ENCODE data around the gene PLA2G3. TPM values are rescaled to one million over a fixed set of nuclear protein-coding genes. Genes with fewer than 3 reads are reported as not detected.
"Not testable (repeated sequence)": the region's sequence is repeated elsewhere in the genome, so short reads cannot be mapped to it uniquely, and the experiment has no call there.

Gene PLA2G3
- total and polyA plus RNA-seq, 2 donors (not counting 3 experiments of a cell fraction or from before 2014, with no cell fraction given) = 0.75 to 0.84 TPM

GRCh38 chr22:31097941-31098631, 42.2 kb downstream of the PLA2G3 start:
- DNase-seq (ENCODE audit: low read depth, low spot score) (no peak), FAIRE-seq (no peak)
- Histone ChIP-seq H3K9ac (replicated peaks; ENCODE audit: extremely low read depth, insufficient read depth, low read length) (no peak overlapping the region), H3K27ac (ENCODE audit: insufficient read depth, low read depth, low read length) (no peak overlapping the region), H3K4me1 (ENCODE audit: control insufficient read depth, extremely low read depth, insufficient read depth, low read length) (no peaks in the 10 kb centered on the region), H3K79me2 (ENCODE audit: control insufficient read depth, insufficient read depth, low read length) (no peaks in the 10 kb centered on the region), H3K9me1 (replicated peaks; ENCODE audit: control insufficient read depth, extremely low read depth, insufficient read depth, low read length) (no peaks in the 10 kb centered on the region), H3K36me3 (ENCODE audit: control insufficient read depth in 2 of 2, extremely low read depth in 1 of 2, insufficient read depth in 2 of 2, low read length in 2 of 2) (peaks cover 26 to 76% of the 10 kb centered on the region in 2 experiments), H3K27me3 (ENCODE audit: control insufficient read depth in 2 of 2, insufficient read depth in 2 of 2, low read length in 2 of 2) (no peaks in the 10 kb centered on the region), H3K4me2 (ENCODE audit: insufficient read depth, low read length) (no peak overlapping the region), H3K9me3 (replicated peaks; ENCODE audit: control insufficient read depth, insufficient read depth, low read length) (no peaks in the 10 kb centered on the region), H2AFZ (ENCODE audit: low read depth, low read length) (no peak overlapping the region), H4K20me1 (replicated peaks; ENCODE audit: control insufficient read depth, extremely low read depth, insufficient read depth, low read length) (no peaks in the 10 kb centered on the region), H3K4me3 (replicated peaks in 1 of 3; ENCODE audit: insufficient read depth in 1 of 3, low read depth in 1 of 3, low read length in 3 of 3) (no peak overlapping the region)
- TF ChIP-seq FOS (IDR thresholded peaks at IDR 0.05; ENCODE audit: borderline replicate concordance, insufficient read depth, low read length) (no peak), POLR2A (IDR thresholded peaks at IDR 0.05; ENCODE audit: low read depth, low read length) (no peak), POLR2AphosphoS5 (IDR thresholded peaks at IDR 0.05; ENCODE audit: insufficient read depth, low read depth, low read length) (no peak), GATA2 (IDR thresholded peaks at IDR 0.05; ENCODE audit: insufficient read depth, insufficient read length, low read depth, low read length) (no peak), JUN (IDR thresholded peaks at IDR 0.05; ENCODE audit: borderline replicate concordance, insufficient read depth, insufficient read length, low read depth) (no peak), MYC (IDR thresholded peaks at IDR 0.05; ENCODE audit: low read depth, low read length) (no peak), CTCF (IDR thresholded peaks at IDR 0.05; ENCODE audit: extremely low read depth in 1 of 2, insufficient read depth in 1 of 2, low read depth in 1 of 2, low read length in 2 of 2) (no peak), EZH2 (IDR thresholded peaks at IDR 0.05; ENCODE audit: borderline replicate concordance, low read depth, low read length, severe bottlenecking) (no peak)
- TF ChIP-seq, protein P1, sequence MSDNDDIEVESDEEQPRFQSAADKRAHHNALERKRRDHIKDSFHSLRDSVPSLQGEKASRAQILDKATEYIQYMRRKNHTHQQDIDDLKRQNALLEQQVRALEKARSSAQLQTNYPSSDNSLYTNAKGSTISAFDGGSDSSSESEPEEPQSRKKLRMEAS (IDR thresholded peaks at IDR 0.05; ENCODE audit: insufficient read depth, insufficient read length) = no peak
- CTCF ChIA-PET = interaction anchor here (0.6 to 1.2 kb wide), 3 partner anchors 9 to 132 kb away, joined by 3 to 5 read pairs (median 4); partner anchors contain the start of gene SELENOM
- POLR2A ChIA-PET = no interaction called here
- dilution Hi-C loops (cut with MboI; ENCODE audit: extremely low pct_ligation_motif_present, low sequenced_read_pairs) = no loop called here
- BruUV-seq (replicated peaks) = no TSS peak
- intact Hi-C loops (cut with micrococcal nuclease) = no loop called here

DNA sequence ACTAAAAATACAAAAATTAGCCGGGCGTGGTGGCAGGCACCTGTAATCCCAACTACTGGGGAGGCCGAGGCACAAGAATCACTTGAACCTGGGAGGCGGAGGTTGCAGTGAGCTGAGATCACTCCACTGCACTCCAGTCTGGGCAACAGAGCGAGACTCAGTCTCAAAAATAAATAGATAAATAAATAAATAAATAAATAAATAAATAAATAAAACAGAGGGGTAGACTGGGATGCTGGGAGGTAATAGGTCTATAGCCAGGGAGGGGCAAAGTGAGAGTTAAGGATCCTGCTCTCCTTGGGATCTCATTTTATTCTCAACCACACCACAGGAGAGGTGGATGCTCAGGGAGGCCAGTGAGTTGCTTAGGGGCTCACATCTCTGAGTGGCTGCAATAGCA, 42.8 kb downstream of the PLA2G3 start:
- H3K9me1 ChIP-seq (replicated peaks; ENCODE audit: control insufficient read depth, extremely low read depth, insufficient read depth, low read length); dilution Hi-C loops (cut with MboI; ENCODE audit: extremely low pct_ligation_motif_present, low sequenced_read_pairs); H2AFZ ChIP-seq (ENCODE audit: low read depth, low read length); H4K20me1 ChIP-seq (replicated peaks; ENCODE audit: control insufficient read depth, extremely low read depth, insufficient read depth, low read length); H3K4me3 ChIP-seq (replicated peaks in 1 of 3; ENCODE audit: insufficient read depth in 1 of 3, low read depth in 1 of 3, low read length in 3 of 3); POLR2A ChIA-PET; H3K9me3 ChIP-seq (replicated peaks; ENCODE audit: control insufficient read depth, insufficient read depth, low read length); FAIRE-seq; H3K27me3 ChIP-seq (ENCODE audit: control insufficient read depth in 2 of 2, insufficient read depth in 2 of 2, low read length in 2 of 2); H3K27ac ChIP-seq (ENCODE audit: insufficient read depth, low read depth, low read length); H3K79me2 ChIP-seq (ENCODE audit: control insufficient read depth, insufficient read depth, low read length); intact Hi-C loops (cut with micrococcal nuclease); H3K9ac ChIP-seq (replicated peaks; ENCODE audit: extremely low read depth, insufficient read depth, low read length); DNase-seq (ENCODE audit: low read depth, low spot score); H3K4me2 ChIP-seq (ENCODE audit: insufficient read depth, low read length); BruUV-seq (replicated peaks); H3K4me1 ChIP-seq (ENCODE audit: control insufficient read depth, extremely low read depth, insufficient read depth, low read length): not testable (repeated sequence)
- H3K36me3 ChIP-seq (ENCODE audit: control insufficient read depth in 2 of 2, extremely low read depth in 1 of 2, insufficient read depth in 2 of 2, low read length in 2 of 2) = peaks cover 22 to 77% of the 10 kb centered on the region in 2 experiments
- CTCF ChIA-PET = interaction anchor here (1.2 kb wide), 1 partner anchor 12 kb away, joined by 3 read pairs; no protein-coding TSS in a partner anchor
